Measurements from ENCODE around the gene TPD52L2.

The TPD52L2 gene

DNA sequence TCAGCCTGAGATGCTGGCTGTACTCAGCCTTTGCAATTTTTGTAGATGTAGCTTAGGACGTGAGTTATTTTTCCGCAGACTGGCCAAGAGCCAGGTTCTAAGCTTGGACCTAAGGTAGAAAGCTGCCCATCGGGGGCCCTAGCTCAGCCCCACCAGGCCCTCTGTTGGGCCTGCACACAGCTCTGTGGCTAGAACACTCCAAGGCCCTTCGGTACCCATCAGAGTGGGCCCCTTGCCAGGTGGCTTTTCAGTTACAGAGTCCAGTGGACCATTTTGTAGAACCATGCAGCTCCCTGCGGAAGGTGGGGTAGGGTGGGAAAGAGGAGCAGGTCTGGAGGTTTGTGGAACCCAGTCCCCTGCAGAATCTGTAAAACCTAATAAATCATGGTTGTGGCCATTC is 68.6 kb downstream of the TPD52L2 start:
- no peak for ATAC-seq
- TF ChIP-seq ZFP30 (CRISPR knock-in tag; IDR thresholded peaks at IDR 0.05) = no peak
- TF ChIP-seq CSDC2 (CRISPR knock-in tag; IDR thresholded peaks at IDR 0.05) = no peak
- no peak for TF ChIP-seq ZNF8 (CRISPR knock-in tag; IDR thresholded peaks at IDR 0.05)
- no peak for TF ChIP-seq ZFP3 (CRISPR knock-in tag; IDR thresholded peaks at IDR 0.05)
- TF ChIP-seq, protein P1, sequence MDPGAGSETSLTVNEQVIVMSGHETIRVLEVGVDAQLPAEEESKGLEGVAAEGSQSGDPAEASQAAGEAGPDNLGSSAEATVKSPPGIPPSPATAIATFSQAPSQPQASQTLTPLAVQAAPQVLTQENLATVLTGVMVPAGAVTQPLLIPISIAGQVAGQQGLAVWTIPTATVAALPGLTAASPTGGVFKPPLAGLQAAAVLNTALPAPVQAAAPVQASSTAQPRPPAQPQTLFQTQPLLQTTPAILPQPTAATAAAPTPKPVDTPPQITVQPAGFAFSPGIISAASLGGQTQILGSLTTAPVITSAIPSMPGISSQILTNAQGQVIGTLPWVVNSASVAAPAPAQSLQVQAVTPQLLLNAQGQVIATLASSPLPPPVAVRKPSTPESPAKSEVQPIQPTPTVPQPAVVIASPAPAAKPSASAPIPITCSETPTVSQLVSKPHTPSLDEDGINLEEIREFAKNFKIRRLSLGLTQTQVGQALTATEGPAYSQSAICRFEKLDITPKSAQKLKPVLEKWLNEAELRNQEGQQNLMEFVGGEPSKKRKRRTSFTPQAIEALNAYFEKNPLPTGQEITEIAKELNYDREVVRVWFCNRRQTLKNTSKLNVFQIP (CRISPR knock-in tag; IDR thresholded peaks at IDR 0.05; ENCODE audit: borderline replicate concordance, low read depth) = no peak
- no peak for TF ChIP-seq SNAI2 (CRISPR knock-in tag; IDR thresholded peaks at IDR 0.05)
- no peak for TF ChIP-seq ZC3H10 (CRISPR knock-in tag; IDR thresholded peaks at IDR 0.05)
- no peak for TF ChIP-seq PPARA (CRISPR knock-in tag; IDR thresholded peaks at IDR 0.05; ENCODE audit: borderline replicate concordance)

GRCh38 chr20:63934271-63935068 is 69.4 kb downstream of the TPD52L2 start:
- ATAC-seq = peak; percentile 39; the same call in 1 of the 3 replicates
- no peak for TF ChIP-seq ZFP3 (CRISPR knock-in tag; IDR thresholded peaks at IDR 0.05)
- no peak for TF ChIP-seq OSR1 (CRISPR knock-in tag; IDR thresholded peaks at IDR 0.05)
- no peak for TF ChIP-seq ZC3H10 (CRISPR knock-in tag; IDR thresholded peaks at IDR 0.05)
- TF ChIP-seq, protein P2, sequence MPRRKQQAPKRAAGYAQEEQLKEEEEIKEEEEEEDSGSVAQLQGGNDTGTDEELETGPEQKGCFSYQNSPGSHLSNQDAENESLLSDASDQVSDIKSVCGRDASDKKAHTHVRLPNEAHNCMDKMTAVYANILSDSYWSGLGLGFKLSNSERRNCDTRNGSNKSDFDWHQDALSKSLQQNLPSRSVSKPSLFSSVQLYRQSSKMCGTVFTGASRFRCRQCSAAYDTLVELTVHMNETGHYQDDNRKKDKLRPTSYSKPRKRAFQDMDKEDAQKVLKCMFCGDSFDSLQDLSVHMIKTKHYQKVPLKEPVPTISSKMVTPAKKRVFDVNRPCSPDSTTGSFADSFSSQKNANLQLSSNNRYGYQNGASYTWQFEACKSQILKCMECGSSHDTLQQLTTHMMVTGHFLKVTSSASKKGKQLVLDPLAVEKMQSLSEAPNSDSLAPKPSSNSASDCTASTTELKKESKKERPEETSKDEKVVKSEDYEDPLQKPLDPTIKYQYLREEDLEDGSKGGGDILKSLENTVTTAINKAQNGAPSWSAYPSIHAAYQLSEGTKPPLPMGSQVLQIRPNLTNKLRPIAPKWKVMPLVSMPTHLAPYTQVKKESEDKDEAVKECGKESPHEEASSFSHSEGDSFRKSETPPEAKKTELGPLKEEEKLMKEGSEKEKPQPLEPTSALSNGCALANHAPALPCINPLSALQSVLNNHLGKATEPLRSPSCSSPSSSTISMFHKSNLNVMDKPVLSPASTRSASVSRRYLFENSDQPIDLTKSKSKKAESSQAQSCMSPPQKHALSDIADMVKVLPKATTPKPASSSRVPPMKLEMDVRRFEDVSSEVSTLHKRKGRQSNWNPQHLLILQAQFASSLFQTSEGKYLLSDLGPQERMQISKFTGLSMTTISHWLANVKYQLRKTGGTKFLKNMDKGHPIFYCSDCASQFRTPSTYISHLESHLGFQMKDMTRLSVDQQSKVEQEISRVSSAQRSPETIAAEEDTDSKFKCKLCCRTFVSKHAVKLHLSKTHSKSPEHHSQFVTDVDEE (CRISPR knock-in tag; IDR thresholded peaks at IDR 0.05) = no peak
- no peak for TF ChIP-seq CREB5 (CRISPR knock-in tag; IDR thresholded peaks at IDR 0.05; ENCODE audit: low read depth)
- TF ChIP-seq GLIS3 (CRISPR knock-in tag; IDR thresholded peaks at IDR 0.05) = no peak
- TF ChIP-seq, protein P3, sequence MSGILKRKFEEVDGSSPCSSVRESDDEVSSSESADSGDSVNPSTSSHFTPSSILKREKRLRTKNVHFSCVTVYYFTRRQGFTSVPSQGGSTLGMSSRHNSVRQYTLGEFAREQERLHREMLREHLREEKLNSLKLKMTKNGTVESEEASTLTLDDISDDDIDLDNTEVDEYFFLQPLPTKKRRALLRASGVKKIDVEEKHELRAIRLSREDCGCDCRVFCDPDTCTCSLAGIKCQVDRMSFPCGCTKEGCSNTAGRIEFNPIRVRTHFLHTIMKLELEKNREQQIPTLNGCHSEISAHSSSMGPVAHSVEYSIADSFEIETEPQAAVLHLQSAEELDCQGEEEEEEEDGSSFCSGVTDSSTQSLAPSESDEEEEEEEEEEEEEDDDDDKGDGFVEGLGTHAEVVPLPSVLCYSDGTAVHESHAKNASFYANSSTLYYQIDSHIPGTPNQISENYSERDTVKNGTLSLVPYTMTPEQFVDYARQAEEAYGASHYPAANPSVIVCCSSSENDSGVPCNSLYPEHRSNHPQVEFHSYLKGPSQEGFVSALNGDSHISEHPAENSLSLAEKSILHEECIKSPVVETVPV (CRISPR knock-in tag; IDR thresholded peaks at IDR 0.05) = no peak
- TF ChIP-seq ZNF70 (CRISPR knock-in tag; IDR thresholded peaks at IDR 0.05) = no peak
- no peak for TF ChIP-seq ZNF565 (CRISPR knock-in tag; conservative IDR thresholded peaks at IDR 0.05; ENCODE audit: low read depth)
- no peak for TF ChIP-seq ZNF8 (CRISPR knock-in tag; IDR thresholded peaks at IDR 0.05)
- TF ChIP-seq RARB (CRISPR knock-in tag; IDR thresholded peaks at IDR 0.05) = no peak
- no peak for TF ChIP-seq ISL1 (CRISPR knock-in tag; IDR thresholded peaks at IDR 0.05)
- TF ChIP-seq SNAI2 (CRISPR knock-in tag; IDR thresholded peaks at IDR 0.05) = no peak
- TF ChIP-seq ZFP30 (CRISPR knock-in tag; IDR thresholded peaks at IDR 0.05) = no peak
- TF ChIP-seq CSDC2 (CRISPR knock-in tag; IDR thresholded peaks at IDR 0.05) = no peak

GRCh38 chr20:63935447-63935846 is 70.4 kb downstream of the TPD52L2 start:
- ATAC-seq = no peak
- TF ChIP-seq, protein P4, sequence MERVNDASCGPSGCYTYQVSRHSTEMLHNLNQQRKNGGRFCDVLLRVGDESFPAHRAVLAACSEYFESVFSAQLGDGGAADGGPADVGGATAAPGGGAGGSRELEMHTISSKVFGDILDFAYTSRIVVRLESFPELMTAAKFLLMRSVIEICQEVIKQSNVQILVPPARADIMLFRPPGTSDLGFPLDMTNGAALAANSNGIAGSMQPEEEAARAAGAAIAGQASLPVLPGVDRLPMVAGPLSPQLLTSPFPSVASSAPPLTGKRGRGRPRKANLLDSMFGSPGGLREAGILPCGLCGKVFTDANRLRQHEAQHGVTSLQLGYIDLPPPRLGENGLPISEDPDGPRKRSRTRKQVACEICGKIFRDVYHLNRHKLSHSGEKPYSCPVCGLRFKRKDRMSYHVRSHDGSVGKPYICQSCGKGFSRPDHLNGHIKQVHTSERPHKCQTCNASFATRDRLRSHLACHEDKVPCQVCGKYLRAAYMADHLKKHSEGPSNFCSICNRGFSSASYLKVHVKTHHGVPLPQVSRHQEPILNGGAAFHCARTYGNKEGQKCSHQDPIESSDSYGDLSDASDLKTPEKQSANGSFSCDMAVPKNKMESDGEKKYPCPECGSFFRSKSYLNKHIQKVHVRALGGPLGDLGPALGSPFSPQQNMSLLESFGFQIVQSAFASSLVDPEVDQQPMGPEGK (CRISPR knock-in tag; IDR thresholded peaks at IDR 0.05; ENCODE audit: borderline replicate concordance) = no peak

DNA sequence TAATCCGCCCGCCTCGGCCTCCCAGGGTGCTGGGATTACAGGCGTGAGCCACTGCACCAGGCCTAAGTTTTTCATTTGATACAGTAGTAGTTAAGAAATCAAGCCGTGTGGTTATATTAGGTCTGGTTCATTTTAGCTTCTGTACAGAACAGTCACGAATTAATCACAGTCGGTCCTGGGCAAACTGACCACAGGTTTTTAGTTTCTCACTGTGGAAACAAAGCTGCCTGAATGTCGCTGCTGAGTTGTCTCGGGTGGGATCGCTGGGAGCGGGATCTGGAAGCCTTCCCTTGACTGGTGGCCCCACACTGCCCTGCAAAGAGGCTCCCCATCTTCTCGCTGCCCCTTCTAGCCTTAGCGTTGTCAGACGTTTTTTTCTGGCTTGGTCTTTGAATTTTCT is 72.5 kb downstream of the TPD52L2 start:
- ATAC-seq = no peak
- no peak for TF ChIP-seq GLIS3 (CRISPR knock-in tag; IDR thresholded peaks at IDR 0.05)
- TF ChIP-seq ZNF565 (CRISPR knock-in tag; conservative IDR thresholded peaks at IDR 0.05; ENCODE audit: low read depth) = no peak
- no peak for TF ChIP-seq TCF4 (CRISPR knock-in tag; IDR thresholded peaks at IDR 0.05; ENCODE audit: borderline replicate concordance)
- TF ChIP-seq BACH2 (CRISPR knock-in tag; IDR thresholded peaks at IDR 0.05; ENCODE audit: borderline replicate concordance) = no peak
- no peak for TF ChIP-seq ZC3H10 (CRISPR knock-in tag; IDR thresholded peaks at IDR 0.05)
- TF ChIP-seq, protein P4 (CRISPR knock-in tag; IDR thresholded peaks at IDR 0.05; ENCODE audit: borderline replicate concordance) = no peak
- no peak for TF ChIP-seq TOX (CRISPR knock-in tag; IDR thresholded peaks at IDR 0.05; ENCODE audit: borderline replicate concordance)
- no peak for TF ChIP-seq ZNF8 (CRISPR knock-in tag; IDR thresholded peaks at IDR 0.05)
- TF ChIP-seq PPARA (CRISPR knock-in tag; IDR thresholded peaks at IDR 0.05; ENCODE audit: borderline replicate concordance) = no peak
- TF ChIP-seq, protein P1 (CRISPR knock-in tag; IDR thresholded peaks at IDR 0.05; ENCODE audit: borderline replicate concordance, low read depth) = no peak
- no peak for TF ChIP-seq RARB (CRISPR knock-in tag; IDR thresholded peaks at IDR 0.05)
- TF ChIP-seq OSR1 (CRISPR knock-in tag; IDR thresholded peaks at IDR 0.05) = no peak

Data from SK-N-SH treated with all-trans-retinoic acid at 6 μM for 48 hours (cell line).